Fibroblast of villous mesenchyme (primary cell): ENCODE data around the gene SYT12. TPM values are rescaled to one million over a fixed set of nuclear protein-coding genes. Genes with fewer than 3 reads are reported as not detected.

Experiments
- DNase-seq: peaks from one replicate; pipeline ENCODE4 v3.0.0-alpha.2; 2010; ENCODE audit warnings: low read depth
- H3K4me3 ChIP-seq: 2 replicates; pipeline ENCODE4 v1.5.1; 2011; ENCODE audit warnings: low read depth, mild to moderate bottlenecking, low read length
- CTCF ChIP-seq: IDR thresholded peaks from 2 replicates; pipeline ENCODE4 v1.5.1; 2012; ENCODE audit warnings: low read depth, mild to moderate bottlenecking, low read length; ENCODE audit not compliant: insufficient read depth
- total RNA-seq: library from RNA; depleted of rRNA; stranded (reverse); fragments of >200 nt; gene quantifications from 2 replicates; pipeline ENCODE4 v1.2.3, GENCODE V29; 2012

The SYT12 gene
- total RNA-seq, 1 donor, result 0.43 TPM

- no peak for DNase-seq
- no peak overlapping the region for H3K4me3 ChIP-seq
- TF ChIP-seq CTCF, result no peak
Observed at GRCh38 chr11:67079065-67079705, 56.3 kb downstream of the SYT12 start.

GRCh38 chr11:67082071-67082791, 59.3 kb downstream of the SYT12 start:
- H3K4me3 ChIP-seq, result no peak overlapping the region
- no peak for TF ChIP-seq CTCF
- DNase-seq, result peak; percentile 14

GRCh38 chr11:67083786-67084366, 60.9 kb downstream of the SYT12 start:
- TF ChIP-seq CTCF, result no peak
- DNase-seq, result no peak
- H3K4me3 ChIP-seq, result no peak overlapping the region

GRCh38 chr11:67085617-67086016, 62.7 kb downstream of the SYT12 start:
- H3K4me3 ChIP-seq, result no peak overlapping the region
- TF ChIP-seq CTCF, result no peak
- no peak for DNase-seq

- no peak for TF ChIP-seq CTCF
- no peak overlapping the region for H3K4me3 ChIP-seq
- no peak for DNase-seq
Observed at GRCh38 chr11:67090717-67091116, 67.8 kb downstream of the SYT12 start.

- no peak overlapping the region for H3K4me3 ChIP-seq
- DNase-seq, result no peak
- no peak for TF ChIP-seq CTCF
Observed at GRCh38 chr11:67095214-67095507, 72.2 kb downstream of the SYT12 start.
